ENCODE data around the gene SMIM24. TPM values are rescaled to one million over a fixed set of nuclear protein-coding genes. Genes with fewer than 3 reads are reported as not detected.

SMIM24 gene
- total RNA-seq, 1 donor from 2014 or later, result not detected

DNA sequence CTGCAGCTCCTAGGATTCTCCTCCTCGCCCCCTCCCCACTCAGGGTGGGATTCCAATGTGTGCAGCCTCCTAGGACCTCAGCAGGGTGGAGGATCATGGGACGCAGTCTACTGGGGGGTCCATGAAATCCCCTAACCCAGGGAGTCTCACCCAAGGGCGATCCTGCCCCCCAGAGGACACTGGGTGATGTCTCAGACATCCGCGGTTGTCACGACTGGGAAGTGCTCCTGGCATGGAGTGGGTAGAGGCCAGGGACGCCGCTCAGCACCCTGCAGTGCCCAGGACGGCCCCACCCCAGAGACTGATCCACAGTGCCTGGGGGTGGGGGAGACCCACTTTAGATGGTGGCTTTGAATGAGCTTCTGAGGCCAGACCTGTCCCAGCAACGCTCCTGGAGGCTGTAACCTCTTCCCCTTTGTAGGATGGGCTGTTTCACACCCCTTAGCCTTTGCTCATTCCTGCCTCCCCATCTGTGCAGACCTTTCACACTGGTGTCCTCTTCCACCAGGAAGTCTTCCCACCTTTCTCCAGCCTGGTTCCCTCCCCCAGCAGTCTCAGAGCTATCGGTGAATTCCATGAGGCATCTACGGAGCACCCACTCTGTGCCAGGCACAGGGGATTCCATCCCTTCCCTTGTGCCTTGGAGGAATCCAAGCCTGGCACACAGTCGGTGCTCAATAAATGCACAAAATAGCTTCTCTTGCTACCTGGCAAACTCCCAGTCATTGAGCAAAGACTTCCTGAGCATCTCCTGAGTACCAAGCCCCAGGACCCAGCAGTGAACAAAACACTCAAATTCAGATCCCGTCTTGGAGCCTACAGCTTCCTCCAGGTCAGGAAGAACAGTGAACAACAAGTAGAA, 10.5 kb downstream of the SMIM24 start:
- Mint-ChIP-seq H3K9me3 (ENCODE audit: unreplicated experiment) (no peaks in the 10 kb centered on the region), H3K27me3 (ENCODE audit: unreplicated experiment) (no peaks in the 10 kb centered on the region), H3K27ac (ENCODE audit: unreplicated experiment) (no peak overlapping the region)

DNA sequence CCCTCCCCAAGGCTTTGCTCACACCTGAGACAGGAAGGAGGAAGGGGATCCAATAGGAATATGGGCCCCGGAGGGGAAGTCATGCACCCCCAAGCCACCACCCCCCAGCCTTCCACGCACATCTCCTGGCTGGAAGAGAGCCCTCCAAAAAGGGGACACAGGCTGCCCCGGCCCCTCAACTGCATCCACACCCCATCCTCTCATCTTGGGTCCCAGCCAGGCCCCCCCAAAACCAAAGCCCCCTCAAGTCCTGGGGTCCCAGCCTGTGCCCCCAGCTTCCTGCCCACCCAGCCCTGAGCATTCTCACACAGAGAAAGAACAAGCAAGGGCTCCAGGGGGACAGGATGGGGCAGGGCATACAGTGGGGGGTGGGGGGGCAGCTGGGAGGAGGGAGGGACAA, 12.1 kb downstream of the SMIM24 start:
- H3K27me3 Mint-ChIP-seq (ENCODE audit: unreplicated experiment), result no peaks in the 10 kb centered on the region

More for the DNA sequence above, 10.5 kb downstream of the SMIM24 start:
- H3K36me3 Mint-ChIP-seq (ENCODE audit: unreplicated experiment), result peaks cover 2% of the 10 kb centered on the region
- no peak for DNase-seq (ENCODE audit: extremely low spot score, unreplicated experiment)
- peaks cover 13% of the 10 kb centered on the region for H3K4me1 Mint-ChIP-seq (ENCODE audit: unreplicated experiment)
- H3K4me3 Mint-ChIP-seq (ENCODE audit: unreplicated experiment), result no peak overlapping the region
- TF ChIP-seq, protein P1, sequence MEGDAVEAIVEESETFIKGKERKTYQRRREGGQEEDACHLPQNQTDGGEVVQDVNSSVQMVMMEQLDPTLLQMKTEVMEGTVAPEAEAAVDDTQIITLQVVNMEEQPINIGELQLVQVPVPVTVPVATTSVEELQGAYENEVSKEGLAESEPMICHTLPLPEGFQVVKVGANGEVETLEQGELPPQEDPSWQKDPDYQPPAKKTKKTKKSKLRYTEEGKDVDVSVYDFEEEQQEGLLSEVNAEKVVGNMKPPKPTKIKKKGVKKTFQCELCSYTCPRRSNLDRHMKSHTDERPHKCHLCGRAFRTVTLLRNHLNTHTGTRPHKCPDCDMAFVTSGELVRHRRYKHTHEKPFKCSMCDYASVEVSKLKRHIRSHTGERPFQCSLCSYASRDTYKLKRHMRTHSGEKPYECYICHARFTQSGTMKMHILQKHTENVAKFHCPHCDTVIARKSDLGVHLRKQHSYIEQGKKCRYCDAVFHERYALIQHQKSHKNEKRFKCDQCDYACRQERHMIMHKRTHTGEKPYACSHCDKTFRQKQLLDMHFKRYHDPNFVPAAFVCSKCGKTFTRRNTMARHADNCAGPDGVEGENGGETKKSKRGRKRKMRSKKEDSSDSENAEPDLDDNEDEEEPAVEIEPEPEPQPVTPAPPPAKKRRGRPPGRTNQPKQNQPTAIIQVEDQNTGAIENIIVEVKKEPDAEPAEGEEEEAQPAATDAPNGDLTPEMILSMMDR (IDR thresholded peaks at IDR 0.05), result no peak

DNA sequence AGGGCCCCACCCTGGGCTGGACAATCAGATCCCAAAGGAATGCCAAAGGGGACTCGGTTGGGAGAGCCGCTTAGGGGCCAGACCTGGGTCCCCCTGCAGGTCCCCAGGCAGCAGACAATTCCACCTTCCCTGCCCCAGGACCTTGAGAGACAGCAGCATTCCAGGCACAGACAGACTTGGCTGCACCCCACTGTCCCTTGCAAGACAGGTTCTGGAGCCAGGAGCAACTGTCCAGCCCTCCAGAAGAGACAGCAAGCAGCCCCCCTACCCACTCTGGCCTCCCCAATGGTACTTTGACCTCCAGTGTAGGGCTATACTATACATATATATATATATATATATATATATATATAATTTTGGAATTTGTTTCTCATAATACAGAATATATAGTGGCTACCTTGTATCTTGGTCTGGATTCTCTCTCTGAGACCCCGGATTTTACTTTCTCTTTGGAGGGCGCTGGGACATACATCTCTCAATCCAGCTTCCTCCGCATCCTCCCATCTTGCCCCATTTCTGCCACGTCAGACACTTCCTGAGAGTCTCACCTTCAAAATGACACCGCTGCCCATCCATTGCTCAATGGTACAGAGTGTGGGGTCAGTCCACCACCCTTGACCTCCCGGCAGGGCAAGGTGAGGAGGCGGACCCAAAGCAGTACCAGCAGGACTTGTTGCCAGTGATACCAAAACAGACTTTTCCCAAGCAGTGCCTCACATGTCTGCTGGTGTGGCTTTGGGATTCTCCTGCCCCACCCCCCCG, 12.7 kb downstream of the SMIM24 start:
- no peak overlapping the region for H3K4me3 Mint-ChIP-seq (ENCODE audit: unreplicated experiment)
- TF ChIP-seq, protein P1 (IDR thresholded peaks at IDR 0.05), result no peak
- no peaks in the 10 kb centered on the region for H3K9me3 Mint-ChIP-seq (ENCODE audit: unreplicated experiment)
- no peak for DNase-seq (ENCODE audit: extremely low spot score, unreplicated experiment)
- H3K27me3 Mint-ChIP-seq (ENCODE audit: unreplicated experiment), result no peaks in the 10 kb centered on the region
- peaks cover 15% of the 10 kb centered on the region for H3K4me1 Mint-ChIP-seq (ENCODE audit: unreplicated experiment)
- H3K27ac Mint-ChIP-seq (ENCODE audit: unreplicated experiment), result no peak overlapping the region
- peaks cover 4% of the 10 kb centered on the region for H3K36me3 Mint-ChIP-seq (ENCODE audit: unreplicated experiment)

More for the DNA sequence above, 12.1 kb downstream of the SMIM24 start:
- Mint-ChIP-seq H3K9me3 (ENCODE audit: unreplicated experiment) (no peaks in the 10 kb centered on the region), H3K27ac (ENCODE audit: unreplicated experiment) (no peak overlapping the region), H3K4me3 (ENCODE audit: unreplicated experiment) (no peak overlapping the region), H3K36me3 (ENCODE audit: unreplicated experiment) (peaks cover 2% of the 10 kb centered on the region), H3K4me1 (ENCODE audit: unreplicated experiment) (peaks cover 13% of the 10 kb centered on the region)
- DNase-seq (ENCODE audit: extremely low spot score, unreplicated experiment), result no peak
- TF ChIP-seq, protein P1 (IDR thresholded peaks at IDR 0.05), result no peak

DNA sequence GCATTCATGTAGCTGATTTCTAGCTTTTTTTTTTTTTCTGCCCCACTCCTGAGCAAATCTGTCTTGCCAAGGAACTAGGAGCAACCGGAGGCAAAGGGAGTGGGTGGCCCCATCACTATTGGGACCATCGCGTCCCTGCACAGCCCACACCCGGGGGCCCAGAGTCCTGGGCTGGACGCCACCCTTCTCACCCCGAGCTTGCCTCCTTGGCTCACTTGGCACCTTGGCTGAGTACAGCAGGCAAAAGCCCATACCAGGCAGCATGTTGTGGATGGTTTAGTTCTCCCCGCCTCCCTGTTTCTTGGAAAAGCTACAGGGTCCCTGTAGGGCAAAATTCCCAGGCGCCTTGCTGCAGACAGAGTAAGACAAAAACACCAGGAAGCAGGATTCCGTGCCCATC, 13.7 kb downstream of the SMIM24 start:
- TF ChIP-seq, protein P1 (IDR thresholded peaks at IDR 0.05), result no peak

DNA sequence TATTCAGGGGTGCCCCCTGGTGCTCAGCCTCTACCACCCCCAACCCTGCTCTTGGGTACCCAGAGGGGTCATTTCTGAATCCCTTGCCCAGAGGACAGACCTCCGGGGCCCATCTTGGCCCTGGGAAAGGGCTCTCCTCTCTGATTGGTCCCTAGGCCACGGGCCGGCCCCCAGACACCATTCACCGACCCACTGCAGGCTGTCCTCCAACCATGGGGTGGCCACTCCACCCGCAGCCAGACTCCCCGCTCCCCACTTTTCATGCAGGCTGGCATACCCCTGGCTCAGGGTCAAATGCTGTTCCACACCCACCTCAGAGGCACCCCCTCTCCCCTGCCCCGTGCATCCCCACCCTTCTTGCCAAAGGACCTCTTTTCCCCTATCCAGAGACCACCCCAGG, 14.8 kb downstream of the SMIM24 start:
- peaks cover 14% of the 10 kb centered on the region for H3K4me1 Mint-ChIP-seq (ENCODE audit: unreplicated experiment)
- H3K4me3 Mint-ChIP-seq (ENCODE audit: unreplicated experiment), result no peak overlapping the region
- no peak overlapping the region for H3K27ac Mint-ChIP-seq (ENCODE audit: unreplicated experiment)
- H3K9me3 Mint-ChIP-seq (ENCODE audit: unreplicated experiment), result no peaks in the 10 kb centered on the region
- DNase-seq (ENCODE audit: extremely low spot score, unreplicated experiment), result no peak
- peaks cover 5% of the 10 kb centered on the region for H3K36me3 Mint-ChIP-seq (ENCODE audit: unreplicated experiment)
- TF ChIP-seq, protein P1 (IDR thresholded peaks at IDR 0.05), result no peak
- H3K27me3 Mint-ChIP-seq (ENCODE audit: unreplicated experiment), result no peaks in the 10 kb centered on the region

More for the DNA sequence above, 13.7 kb downstream of the SMIM24 start:
- no peaks in the 10 kb centered on the region for H3K9me3 Mint-ChIP-seq (ENCODE audit: unreplicated experiment)
- peaks cover 5% of the 10 kb centered on the region for H3K36me3 Mint-ChIP-seq (ENCODE audit: unreplicated experiment)
- DNase-seq (ENCODE audit: extremely low spot score, unreplicated experiment), result no peak
- H3K27me3 Mint-ChIP-seq (ENCODE audit: unreplicated experiment), result no peaks in the 10 kb centered on the region
- no peak overlapping the region for H3K27ac Mint-ChIP-seq (ENCODE audit: unreplicated experiment)
- peaks cover 15% of the 10 kb centered on the region for H3K4me1 Mint-ChIP-seq (ENCODE audit: unreplicated experiment)
- H3K4me3 Mint-ChIP-seq (ENCODE audit: unreplicated experiment), result no peak overlapping the region

All from osteocyte (in vitro differentiated cells).